ENCODE measurements around the gene C9orf50. TPM values are rescaled to one million over a fixed set of nuclear protein-coding genes. Genes with fewer than 3 reads are reported as not detected.

Gene C9orf50
- total and polyA plus RNA-seq, 4 donors, result 0.44 to 0.60 (median 0.59) TPM; not detected in 1

DNA sequence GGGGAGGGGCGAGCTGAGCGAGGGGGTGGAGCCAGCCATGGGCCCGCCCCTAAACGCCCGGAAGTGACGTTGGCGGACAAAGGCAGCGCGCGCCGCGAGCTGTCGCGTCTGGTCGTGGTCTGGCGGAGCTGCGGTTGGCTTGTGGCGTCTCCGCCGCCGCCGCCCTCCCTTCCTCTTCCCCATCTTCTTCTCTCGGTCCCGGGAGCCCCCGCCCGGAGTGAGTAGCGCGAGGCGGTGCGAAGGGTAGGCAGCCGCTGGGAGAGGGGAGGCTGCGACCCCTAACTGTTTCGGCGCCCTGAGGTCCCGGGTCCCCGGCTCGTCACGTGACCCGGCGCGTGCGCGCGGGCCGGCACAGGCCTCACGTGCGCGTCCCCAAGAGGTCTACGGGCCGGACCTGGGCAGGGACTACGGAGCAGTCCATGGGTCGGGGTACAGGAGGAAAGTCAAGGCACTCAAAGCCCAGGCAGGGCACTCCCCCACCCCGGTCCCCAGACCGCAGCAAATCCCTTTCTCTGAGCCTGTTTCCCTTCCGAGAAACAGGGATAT, 5.3 kb upstream of the C9orf50 start, which contains the start of gene NTMT1:
Gene NTMT1, plus strand, starts transcription at position 85 of the 546 bp plus-strand sequence. CDS start 6,541 bp downstream, outside the sequence.
- Histone ChIP-seq H3K36me3 (ENCODE audit: control insufficient read depth, insufficient read depth, low read length) (peaks cover 17% of the 10 kb centered on the region), H3K4me1 (ENCODE audit: control insufficient read depth, insufficient read depth, low read length) (peaks cover 42% of the 10 kb centered on the region), H3K27me3 (ENCODE audit: control insufficient read depth, insufficient read depth, low read length) (no peaks in the 10 kb centered on the region), H3K27ac (ENCODE audit: low read depth, low read length) (peak within 1 kb of the TSS; percentile 90), H3K4me3 (ENCODE audit: low read depth, low read length) (peak within 1 kb of the TSS; percentile 90), H3K9me3 (ENCODE audit: control insufficient read depth, insufficient read depth, low read length) (no peaks in the 10 kb centered on the region)
- peak; percentile 72 to 95 (median 76) for DNase-seq (ENCODE audit: low read depth in 4 of 6, low spot score in 6 of 6)
- 0% methylated on average over 44 of the region's 55 CpGs for WGBS (ENCODE audit: insufficient coverage)

- WGBS (ENCODE audit: insufficient coverage), result 70% methylated on average over 6 of the region's 9 CpGs
- Histone ChIP-seq H3K4me1 (ENCODE audit: control insufficient read depth, insufficient read depth, low read length) (peaks cover 42% of the 10 kb centered on the region), H3K27me3 (ENCODE audit: control insufficient read depth, insufficient read depth, low read length) (peaks cover 6% of the 10 kb centered on the region), H3K27ac (ENCODE audit: low read depth, low read length) (no peak overlapping the region), H3K36me3 (ENCODE audit: control insufficient read depth, insufficient read depth, low read length) (peaks cover 10% of the 10 kb centered on the region), H3K4me3 (ENCODE audit: low read depth, low read length) (no peak overlapping the region), H3K9me3 (ENCODE audit: control insufficient read depth, insufficient read depth, low read length) (no peaks in the 10 kb centered on the region)
- no peak for DNase-seq (ENCODE audit: low read depth in 4 of 6, low spot score in 6 of 6)
Observed at GRCh38 chr9:129624947-129625346, 4.0 kb upstream of the C9orf50 start.

- DNase-seq (ENCODE audit: low read depth in 4 of 6, low spot score in 6 of 6), result peak in 1 of 6 donors; percentile 68
- Histone ChIP-seq H3K27me3 (ENCODE audit: control insufficient read depth, insufficient read depth, low read length) (peaks cover 6% of the 10 kb centered on the region), H3K9me3 (ENCODE audit: control insufficient read depth, insufficient read depth, low read length) (no peaks in the 10 kb centered on the region), H3K36me3 (ENCODE audit: control insufficient read depth, insufficient read depth, low read length) (peaks cover 7% of the 10 kb centered on the region), H3K4me1 (ENCODE audit: control insufficient read depth, insufficient read depth, low read length) (peaks cover 48% of the 10 kb centered on the region), H3K27ac (ENCODE audit: low read depth, low read length) (no peak overlapping the region), H3K4me3 (ENCODE audit: low read depth, low read length) (no peak overlapping the region)
- 42% methylated on average over 7 of the region's 12 CpGs for WGBS (ENCODE audit: insufficient coverage)
Observed at GRCh38 chr9:129624168-129624759, 3.4 kb upstream of the C9orf50 start.

DNA sequence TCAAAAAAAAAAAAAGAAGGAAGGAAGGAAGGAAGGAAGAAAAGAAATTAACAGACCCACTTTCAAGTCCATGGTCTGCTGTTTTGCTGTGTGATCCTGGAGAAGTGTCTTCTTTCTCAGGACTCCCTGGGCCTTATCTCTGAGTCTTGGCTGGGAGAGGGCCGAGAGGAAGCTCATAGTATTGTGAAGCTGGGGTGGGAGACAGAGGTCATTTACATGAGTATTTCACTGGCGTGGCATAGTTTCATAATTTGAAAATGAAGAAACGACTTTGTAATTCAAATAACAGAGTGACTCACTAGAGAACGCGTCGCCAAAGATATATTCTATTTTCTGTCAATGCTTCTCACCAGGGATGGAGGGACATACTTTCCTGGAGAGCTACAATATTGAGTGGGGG, 2.4 kb upstream of the C9orf50 start:
- DNase-seq (ENCODE audit: low read depth in 4 of 6, low spot score in 6 of 6), result no peak
- Histone ChIP-seq H3K27me3 (ENCODE audit: control insufficient read depth, insufficient read depth, low read length) (peaks cover 6% of the 10 kb centered on the region), H3K4me3 (ENCODE audit: low read depth, low read length) (no peak overlapping the region), H3K9me3 (ENCODE audit: control insufficient read depth, insufficient read depth, low read length) (no peaks in the 10 kb centered on the region), H3K27ac (ENCODE audit: low read depth, low read length) (no peak overlapping the region), H3K36me3 (ENCODE audit: control insufficient read depth, insufficient read depth, low read length) (peaks cover 2% of the 10 kb centered on the region), H3K4me1 (ENCODE audit: control insufficient read depth, insufficient read depth, low read length) (peaks cover 44% of the 10 kb centered on the region)
- 83% methylated on average over 2 of the region's 6 CpGs for WGBS (ENCODE audit: insufficient coverage)

DNA sequence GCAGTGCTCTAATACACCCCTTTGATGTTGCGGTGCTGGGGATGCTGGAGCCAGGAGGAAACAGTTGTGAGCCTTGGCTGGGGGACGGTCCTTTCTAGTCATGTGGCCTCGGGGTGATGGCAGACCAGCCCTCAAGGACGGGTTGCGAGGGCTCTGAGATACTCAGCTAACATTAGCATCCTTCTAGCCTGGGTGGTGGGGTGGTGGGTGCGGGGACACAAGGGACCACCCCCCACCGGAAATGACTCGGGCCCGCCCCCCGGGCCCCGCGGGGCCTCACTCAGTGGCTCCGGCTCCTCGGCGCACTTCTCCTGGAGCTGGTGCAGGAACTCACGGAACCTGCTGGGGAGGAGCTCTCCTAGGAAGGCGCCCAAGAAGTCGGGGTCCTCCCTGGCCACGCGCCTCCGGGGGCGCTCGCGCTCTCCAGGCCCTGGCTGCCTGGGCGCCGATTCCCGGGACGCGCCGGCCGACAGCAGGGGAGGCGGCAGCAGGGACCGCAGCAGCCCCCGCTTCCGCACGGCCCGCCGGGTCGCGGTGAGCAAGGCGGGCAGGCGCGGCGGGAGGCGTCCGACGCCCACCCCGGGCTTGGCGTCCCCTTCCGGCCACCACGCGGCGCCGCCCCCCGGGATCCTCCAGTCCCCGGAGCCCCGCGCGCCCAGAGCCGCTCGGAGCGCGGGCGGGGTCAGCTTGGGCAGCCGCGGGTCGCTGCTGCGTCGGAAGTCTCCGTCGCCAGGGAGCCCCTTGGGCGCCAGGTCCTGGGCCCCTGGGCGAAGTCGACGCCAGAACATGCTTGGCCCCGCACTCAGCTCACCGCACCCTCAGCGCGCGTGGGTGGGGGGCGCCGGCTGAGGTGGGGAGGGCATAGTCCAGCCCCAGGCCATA, 873 bp downstream of the C9orf50 start:
- H3K27me3 ChIP-seq (ENCODE audit: control insufficient read depth, insufficient read depth, low read length), result peaks cover 6% of the 10 kb centered on the region
- under 1% methylated on average over 79 of the region's 82 CpGs for WGBS (ENCODE audit: insufficient coverage)
- peaks cover 25% of the 10 kb centered on the region for H3K4me1 ChIP-seq (ENCODE audit: control insufficient read depth, insufficient read depth, low read length)
- no peaks in the 10 kb centered on the region for H3K9me3 ChIP-seq (ENCODE audit: control insufficient read depth, insufficient read depth, low read length)
- peak overlapping the region; percentile 33 for H3K4me3 ChIP-seq (ENCODE audit: low read depth, low read length)
- H3K36me3 ChIP-seq (ENCODE audit: control insufficient read depth, insufficient read depth, low read length), result no peaks in the 10 kb centered on the region
- peak in 2 of 6 donors; percentile 75 to 84 for DNase-seq (ENCODE audit: low read depth in 4 of 6, low spot score in 6 of 6)
- H3K27ac ChIP-seq (ENCODE audit: low read depth, low read length), result no peak overlapping the region

DNA sequence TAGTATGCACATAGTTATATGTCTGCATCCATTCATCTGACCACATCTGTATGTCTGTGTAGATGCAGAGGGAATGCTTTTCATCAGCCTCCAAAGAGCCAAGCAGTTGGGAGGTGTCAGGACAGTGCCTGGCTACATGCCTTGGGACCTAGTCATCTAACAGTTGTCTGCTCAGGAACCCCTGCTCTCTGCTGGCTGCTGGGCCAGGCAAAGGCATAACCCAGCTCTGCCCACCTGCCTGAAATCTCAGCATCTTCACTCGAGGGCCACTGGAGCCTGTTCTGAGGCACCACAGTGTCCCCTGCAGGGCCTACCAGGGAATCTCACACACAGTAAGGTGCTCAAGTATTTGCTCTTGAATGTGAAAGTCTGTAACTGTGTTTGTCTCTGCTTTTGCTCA, 3.7 kb downstream of the C9orf50 start:
- Histone ChIP-seq H3K27ac (ENCODE audit: low read depth, low read length) (no peak overlapping the region), H3K4me3 (ENCODE audit: low read depth, low read length) (no peak overlapping the region), H3K36me3 (ENCODE audit: control insufficient read depth, insufficient read depth, low read length) (no peaks in the 10 kb centered on the region), H3K27me3 (ENCODE audit: control insufficient read depth, insufficient read depth, low read length) (peaks cover 6% of the 10 kb centered on the region), H3K4me1 (ENCODE audit: control insufficient read depth, insufficient read depth, low read length) (peaks cover 53% of the 10 kb centered on the region), H3K9me3 (ENCODE audit: control insufficient read depth, insufficient read depth, low read length) (no peaks in the 10 kb centered on the region)
- DNase-seq (ENCODE audit: low read depth in 4 of 6, low spot score in 6 of 6), result no peak
- WGBS (ENCODE audit: insufficient coverage), result 0% methylated on average over 1 of the region's 1 CpG

DNA sequence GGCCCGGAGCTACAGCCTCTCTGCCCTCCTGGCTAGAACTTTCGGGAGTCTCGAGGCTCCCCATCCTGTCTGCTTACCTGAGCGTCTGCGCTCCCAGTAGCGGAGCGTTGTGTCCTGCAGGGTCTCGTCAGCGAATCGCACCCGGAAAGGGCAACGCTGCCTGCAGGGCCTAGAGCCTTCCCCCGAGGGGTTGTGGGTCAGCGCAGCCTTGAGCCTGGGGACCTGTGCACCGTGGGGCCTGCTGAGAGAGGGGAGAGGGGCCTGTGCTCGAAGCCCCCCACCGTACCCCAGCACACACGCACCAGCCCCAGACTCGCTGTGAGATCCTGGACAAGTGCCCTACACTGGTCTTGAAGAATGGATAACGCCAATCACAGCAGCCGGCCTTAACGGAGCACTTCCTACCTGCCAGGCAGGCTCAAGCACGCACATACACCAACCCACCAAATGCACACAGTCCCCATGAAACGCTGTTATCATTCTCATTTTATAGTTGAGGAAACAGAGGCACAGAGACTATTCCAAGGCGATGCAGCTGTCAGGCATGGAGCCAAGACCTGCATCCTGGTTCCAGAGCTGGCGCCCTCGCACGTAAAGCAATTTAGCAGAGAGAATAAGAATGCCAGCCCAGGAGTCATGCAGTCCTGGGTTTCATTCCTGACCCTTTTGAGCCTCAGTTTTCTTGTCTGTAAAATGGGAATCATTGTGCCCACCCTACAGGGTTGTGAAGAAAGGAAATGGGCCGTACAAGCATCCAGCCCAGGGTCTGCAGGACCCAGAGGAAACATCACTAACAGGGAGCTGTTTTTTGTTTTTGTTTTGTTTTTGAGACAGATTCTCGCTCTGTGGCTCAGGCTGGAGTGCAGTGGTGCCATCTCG, 5.3 kb downstream of the C9orf50 start:
- WGBS (ENCODE audit: insufficient coverage), result 83% methylated on average over 28 of the region's 31 CpGs
- peaks cover under 1% of the 10 kb centered on the region for H3K27me3 ChIP-seq (ENCODE audit: control insufficient read depth, insufficient read depth, low read length)
- H3K4me1 ChIP-seq (ENCODE audit: control insufficient read depth, insufficient read depth, low read length), result peaks cover 61% of the 10 kb centered on the region
- no peak overlapping the region for H3K4me3 ChIP-seq (ENCODE audit: low read depth, low read length)
- no peak overlapping the region for H3K27ac ChIP-seq (ENCODE audit: low read depth, low read length)
- DNase-seq (ENCODE audit: low read depth in 4 of 6, low spot score in 6 of 6), result no peak
- no peaks in the 10 kb centered on the region for H3K36me3 ChIP-seq (ENCODE audit: control insufficient read depth, insufficient read depth, low read length)
- no peaks in the 10 kb centered on the region for H3K9me3 ChIP-seq (ENCODE audit: control insufficient read depth, insufficient read depth, low read length)

DNA sequence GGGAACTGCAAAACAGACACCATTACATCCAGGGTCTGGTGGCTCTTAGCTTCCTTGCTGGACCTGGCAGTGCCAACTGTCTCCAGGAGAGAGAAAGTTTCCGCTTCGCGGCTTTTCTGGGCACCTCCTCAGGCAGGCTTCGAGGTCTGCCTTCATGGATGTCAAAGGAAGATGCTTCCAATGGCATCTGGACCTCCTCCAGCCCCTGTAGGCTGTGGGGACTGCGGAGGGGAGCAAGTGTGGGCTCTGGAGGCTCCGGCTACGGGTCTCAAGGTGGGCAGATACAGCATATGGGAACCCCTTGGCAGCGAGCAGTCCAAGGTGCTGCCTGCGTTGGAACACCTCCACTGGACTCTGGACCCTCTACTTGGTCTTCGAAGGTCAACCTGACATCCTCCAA, 6.0 kb downstream of the C9orf50 start:
- H3K4me1 ChIP-seq (ENCODE audit: control insufficient read depth, insufficient read depth, low read length), result peaks cover 60% of the 10 kb centered on the region
- H3K27ac ChIP-seq (ENCODE audit: low read depth, low read length), result no peak overlapping the region
- no peaks in the 10 kb centered on the region for H3K9me3 ChIP-seq (ENCODE audit: control insufficient read depth, insufficient read depth, low read length)
- no peak overlapping the region for H3K4me3 ChIP-seq (ENCODE audit: low read depth, low read length)
- WGBS (ENCODE audit: insufficient coverage), result 76% methylated on average over 9 of the region's 10 CpGs
- no peaks in the 10 kb centered on the region for H3K27me3 ChIP-seq (ENCODE audit: control insufficient read depth, insufficient read depth, low read length)
- H3K36me3 ChIP-seq (ENCODE audit: control insufficient read depth, insufficient read depth, low read length), result no peaks in the 10 kb centered on the region
- DNase-seq (ENCODE audit: low read depth in 4 of 6, low spot score in 6 of 6), result no peak
